ENCODE results near the gene SREBF1. TPM values are rescaled to one million over a fixed set of nuclear protein-coding genes. Genes with fewer than 3 reads are reported as not detected.

The SREBF1 gene
- total RNA-seq, 1 donor from 2014 or later = 132 TPM

DNA sequence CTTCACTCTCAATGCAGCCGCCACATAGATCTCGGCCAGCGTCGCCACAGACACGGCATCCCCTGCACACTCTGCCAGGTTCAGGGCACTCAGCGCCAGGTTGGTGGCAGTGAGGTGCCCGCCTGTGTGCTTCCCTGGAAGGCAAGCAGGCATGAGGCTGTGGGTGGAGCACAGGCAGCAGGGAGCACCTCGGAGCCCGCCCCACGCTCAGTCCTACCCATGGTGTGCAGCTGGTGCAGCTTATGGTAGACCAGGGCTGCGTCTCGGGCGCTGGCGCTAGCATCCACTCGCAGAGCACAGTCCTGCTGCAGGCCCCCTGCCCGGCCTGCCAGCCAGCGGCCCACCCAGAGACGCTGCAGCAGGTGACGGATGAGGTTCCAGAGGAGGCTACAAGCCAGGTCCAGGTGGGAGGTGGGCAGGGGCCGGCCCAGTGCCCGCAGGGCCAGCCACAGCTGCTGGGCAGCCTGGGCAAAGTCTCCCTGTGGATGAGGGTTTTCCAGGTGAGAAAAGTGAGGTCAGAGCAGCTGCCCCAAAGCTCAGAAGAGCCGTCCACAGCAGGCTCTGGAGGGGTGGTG is 20.5 kb downstream of the SREBF1 start:
- peaks cover 19% of the 10 kb centered on the region for H3K27me3 Mint-ChIP-seq (ENCODE audit: low read depth)
- peaks cover 35% of the 10 kb centered on the region for H3K4me1 Mint-ChIP-seq
- no peak overlapping the region for H3K27ac Mint-ChIP-seq (ENCODE audit: unreplicated experiment)
- DNase-seq (ENCODE audit: low read depth, low spot score) = no peak
- TF ChIP-seq CTCF (conservative IDR thresholded peaks at IDR 0.05) = no peak
- H3K36me3 Mint-ChIP-seq (ENCODE audit: low read depth) = peaks cover 9% of the 10 kb centered on the region
- no peaks in the 10 kb centered on the region for H3K9me3 Mint-ChIP-seq
- H3K4me3 Mint-ChIP-seq = peak overlapping the region; percentile 57

DNA sequence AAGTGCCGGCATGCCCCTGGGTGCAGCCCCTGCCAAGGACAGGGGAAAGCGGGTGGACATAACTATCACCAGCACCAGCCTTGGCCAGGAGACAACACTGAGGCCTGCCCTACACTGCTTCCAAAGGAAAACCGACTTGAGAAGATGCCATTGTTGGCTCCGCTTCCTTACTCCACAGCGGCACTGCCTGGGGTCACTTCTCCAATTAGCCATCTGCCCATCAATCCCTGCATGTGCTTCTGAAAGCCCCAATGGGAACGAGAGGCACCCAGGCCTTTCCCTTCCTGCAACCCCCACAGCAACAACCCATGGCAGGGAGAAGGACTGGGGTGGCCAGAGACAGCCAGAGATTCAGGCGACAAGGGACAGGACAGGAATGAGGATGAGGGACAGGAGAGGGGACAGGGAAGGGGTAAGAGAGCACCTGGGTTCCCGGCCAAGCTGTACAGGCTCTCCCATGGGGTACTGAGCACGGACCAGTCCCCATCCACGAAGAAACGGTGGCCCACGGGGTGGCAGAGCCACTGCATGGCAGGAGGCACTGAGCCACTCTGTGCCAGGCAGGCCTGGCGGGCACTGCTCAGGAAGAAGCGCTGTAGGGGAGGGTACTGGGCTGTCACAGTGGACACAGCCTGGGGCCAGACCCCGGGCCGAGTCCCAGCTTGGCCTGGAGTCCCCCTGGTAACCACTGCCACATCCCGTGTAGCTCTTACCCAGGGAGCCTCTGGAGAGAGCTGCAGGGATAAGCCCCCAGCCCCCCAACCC is 21.2 kb downstream of the SREBF1 start:
- H3K4me3 Mint-ChIP-seq = peak overlapping the region; percentile 85
- no peaks in the 10 kb centered on the region for H3K9me3 Mint-ChIP-seq
- peaks cover 36% of the 10 kb centered on the region for H3K4me1 Mint-ChIP-seq
- H3K27me3 Mint-ChIP-seq (ENCODE audit: low read depth) = peaks cover 20% of the 10 kb centered on the region
- H3K27ac Mint-ChIP-seq (ENCODE audit: unreplicated experiment) = no peak overlapping the region
- TF ChIP-seq CTCF (conservative IDR thresholded peaks at IDR 0.05) = no peak
- no peak for DNase-seq (ENCODE audit: low read depth, low spot score)
- H3K36me3 Mint-ChIP-seq (ENCODE audit: low read depth) = peaks cover 9% of the 10 kb centered on the region

DNA sequence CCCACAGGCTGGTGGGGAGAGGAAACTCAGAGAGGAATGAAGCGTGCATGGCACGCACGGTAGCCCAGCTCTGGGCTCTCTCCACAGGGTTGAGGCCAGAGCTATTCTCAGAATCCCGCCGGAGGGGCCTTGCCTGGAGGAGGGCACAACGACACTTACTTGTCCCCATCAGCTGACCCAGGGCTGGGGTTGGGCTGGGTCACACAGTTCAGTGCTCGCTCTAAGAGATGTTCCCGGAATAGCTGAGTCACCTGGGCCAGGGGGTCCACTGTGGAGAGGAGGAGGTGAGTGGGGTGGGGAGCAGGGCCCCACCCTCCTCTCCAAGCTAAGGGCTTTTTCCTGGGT is 21.8 kb downstream of the SREBF1 start:
- Mint-ChIP-seq H3K27ac (ENCODE audit: unreplicated experiment) (no peak overlapping the region), H3K9me3 (no peaks in the 10 kb centered on the region), H3K27me3 (ENCODE audit: low read depth) (peaks cover 21% of the 10 kb centered on the region), H3K4me3 (no peak overlapping the region), H3K36me3 (ENCODE audit: low read depth) (peaks cover 9% of the 10 kb centered on the region), H3K4me1 (peaks cover 42% of the 10 kb centered on the region)
- TF ChIP-seq CTCF (conservative IDR thresholded peaks at IDR 0.05) = no peak
- DNase-seq (ENCODE audit: low read depth, low spot score) = no peak

GRCh38 chr17:17814162-17815061 is 22.4 kb downstream of the SREBF1 start:
- Mint-ChIP-seq H3K9me3 (no peaks in the 10 kb centered on the region), H3K27ac (ENCODE audit: unreplicated experiment) (no peak overlapping the region), H3K4me3 (peak overlapping the region; percentile 44), H3K4me1 (peaks cover 39% of the 10 kb centered on the region), H3K27me3 (ENCODE audit: low read depth) (peaks cover 21% of the 10 kb centered on the region), H3K36me3 (ENCODE audit: low read depth) (peaks cover 9% of the 10 kb centered on the region)
- no peak for TF ChIP-seq CTCF (conservative IDR thresholded peaks at IDR 0.05)
- DNase-seq (ENCODE audit: low read depth, low spot score) = no peak

DNA sequence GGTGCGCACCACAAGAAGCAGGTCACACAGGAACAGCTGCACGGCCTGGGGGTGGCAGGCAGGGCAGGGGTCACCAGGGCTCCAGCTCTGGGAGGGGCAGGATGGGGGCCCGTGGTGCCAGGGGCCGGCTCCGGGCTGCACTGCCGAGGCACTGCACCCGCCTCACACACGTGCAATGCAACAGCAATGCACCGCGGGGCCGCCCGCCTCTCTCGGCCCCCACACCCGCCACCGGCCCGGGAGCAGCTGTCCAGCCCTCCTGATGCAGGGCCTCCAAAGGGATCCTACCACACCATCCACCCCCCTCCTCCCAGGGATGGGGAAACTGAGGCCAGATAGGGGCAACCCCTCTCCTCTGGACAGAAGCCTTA is 23.1 kb downstream of the SREBF1 start:
- Mint-ChIP-seq H3K9me3 (no peaks in the 10 kb centered on the region), H3K4me1 (peaks cover 41% of the 10 kb centered on the region), H3K27ac (ENCODE audit: unreplicated experiment) (no peak overlapping the region), H3K4me3 (peak overlapping the region; percentile 44), H3K27me3 (ENCODE audit: low read depth) (peaks cover 23% of the 10 kb centered on the region), H3K36me3 (ENCODE audit: low read depth) (peaks cover 7% of the 10 kb centered on the region)
- no peak for TF ChIP-seq CTCF (conservative IDR thresholded peaks at IDR 0.05)
- no peak for DNase-seq (ENCODE audit: low read depth, low spot score)
